HG02840 (cell line): ENCODE data around the gene FOXJ3.

ENCODE experiments used
- ATAC-seq: cut with Tn5 transposase; IDR thresholded peaks from one replicate; pipeline ENCODE4 v1.9.1; 2021; ENCODE audit warnings: mild to moderate bottlenecking, moderate library complexity, moderate number of reproducible peaks; ENCODE audit not compliant: unreplicated experiment, low FRiP score

FOXJ3 gene

GRCh38 chr1:42130061-42130660 is 204.9 kb downstream of the FOXJ3 start:
- no peak for ATAC-seq

GRCh38 chr1:42128964-42129363 is 206.1 kb downstream of the FOXJ3 start:
- no peak for ATAC-seq

- ATAC-seq = no peak
These were observed 206.5 kb downstream of the FOXJ3 start for GRCh38 chr1:42128499-42128898.

- no peak for ATAC-seq
These were observed 207.3 kb downstream of the FOXJ3 start for GRCh38 chr1:42127767-42128166.
